ENCODE measurements around the gene JMJD8. TPM values are rescaled to one million over a fixed set of nuclear protein-coding genes. Genes with fewer than 3 reads are reported as not detected.

The JMJD8 gene
- total RNA-seq, 1 experiment from 2014 or later: 121 TPM

GRCh38 chr16:633336-634050 lies 50.6 kb downstream of the JMJD8 start:
- BruUV-seq (replicated peaks): no TSS peak
- H3K4me1 ChIP-seq (ENCODE audit: control insufficient read depth in 1 of 2, insufficient read depth in 2 of 2, low read length in 2 of 2): peaks cover 3 to 21% of the 10 kb centered on the region in 2 experiments; a peak in 3 of 4 replicates
- no peaks in the 10 kb centered on the region for H3K27me3 ChIP-seq (ENCODE audit: insufficient read depth, low read length)
- H3K9me2 ChIP-seq (ENCODE audit: insufficient read depth): no peaks in the 10 kb centered on the region
- ChIA-PET RAD21 (ENCODE audit: low non-redundant PET in 1 of 2, low total read pairs in 2 of 2, uncharacterized antibody in 2 of 2, unreplicated experiment in 2 of 2) (no interaction called here), CTCF (no interaction called here), POLR2A (no interaction called here)
- no peak for DNase-seq (ENCODE audit: low read depth, low spot score)
- intact Hi-C loops (cut with micrococcal nuclease): no loop called here
- H3K9me3 ChIP-seq (ENCODE audit: control insufficient read depth in 1 of 2, insufficient read depth in 1 of 2, low read depth in 1 of 2, low read length in 2 of 2): no peaks in the 10 kb centered on the region
- H3K36me3 ChIP-seq (ENCODE audit: control insufficient read depth in 1 of 2, insufficient read depth in 2 of 2, low read length in 2 of 2): no peaks in the 10 kb centered on the region
- no peak overlapping the region for H3K9ac ChIP-seq (ENCODE audit: low read length)
- no peak overlapping the region for H3K27ac ChIP-seq (ENCODE audit: low read depth, low read length)
- TF ChIP-seq EZH2phosphoT487 (IDR thresholded peaks at IDR 0.05; ENCODE audit: borderline replicate concordance) (no peak), EZH2 (IDR thresholded peaks at IDR 0.05) (no peak), JUND (IDR thresholded peaks at IDR 0.05) (no peak), SRF (IDR thresholded peaks at IDR 0.05; ENCODE audit: low read depth) (no peak), SIN3A (IDR thresholded peaks at IDR 0.05; ENCODE audit: low read depth) (no peak), CTCF (IDR thresholded peaks at IDR 0.05 in 2 of 3, conservative IDR thresholded peaks at IDR 0.05 in 1 of 3; ENCODE audit: borderline replicate concordance in 1 of 3, insufficient read depth in 1 of 3, low read depth in 2 of 3, low read length in 2 of 3) (no peak), YY1 (IDR thresholded peaks at IDR 0.05; ENCODE audit: extremely low read depth, insufficient replicate concordance, low read depth, low read length) (no peak), ZNF274 (IDR thresholded peaks at IDR 0.05; ENCODE audit: low read depth, low read length) (no peak), ZFX (IDR thresholded peaks at IDR 0.05) (no peak), SP1 (IDR thresholded peaks at IDR 0.05; ENCODE audit: low read depth) (no peak), TCF7L2 (IDR thresholded peaks at IDR 0.05; ENCODE audit: borderline replicate concordance, extremely low read depth, insufficient read depth, insufficient read length) (no peak)
- TF ChIP-seq, protein P1, sequence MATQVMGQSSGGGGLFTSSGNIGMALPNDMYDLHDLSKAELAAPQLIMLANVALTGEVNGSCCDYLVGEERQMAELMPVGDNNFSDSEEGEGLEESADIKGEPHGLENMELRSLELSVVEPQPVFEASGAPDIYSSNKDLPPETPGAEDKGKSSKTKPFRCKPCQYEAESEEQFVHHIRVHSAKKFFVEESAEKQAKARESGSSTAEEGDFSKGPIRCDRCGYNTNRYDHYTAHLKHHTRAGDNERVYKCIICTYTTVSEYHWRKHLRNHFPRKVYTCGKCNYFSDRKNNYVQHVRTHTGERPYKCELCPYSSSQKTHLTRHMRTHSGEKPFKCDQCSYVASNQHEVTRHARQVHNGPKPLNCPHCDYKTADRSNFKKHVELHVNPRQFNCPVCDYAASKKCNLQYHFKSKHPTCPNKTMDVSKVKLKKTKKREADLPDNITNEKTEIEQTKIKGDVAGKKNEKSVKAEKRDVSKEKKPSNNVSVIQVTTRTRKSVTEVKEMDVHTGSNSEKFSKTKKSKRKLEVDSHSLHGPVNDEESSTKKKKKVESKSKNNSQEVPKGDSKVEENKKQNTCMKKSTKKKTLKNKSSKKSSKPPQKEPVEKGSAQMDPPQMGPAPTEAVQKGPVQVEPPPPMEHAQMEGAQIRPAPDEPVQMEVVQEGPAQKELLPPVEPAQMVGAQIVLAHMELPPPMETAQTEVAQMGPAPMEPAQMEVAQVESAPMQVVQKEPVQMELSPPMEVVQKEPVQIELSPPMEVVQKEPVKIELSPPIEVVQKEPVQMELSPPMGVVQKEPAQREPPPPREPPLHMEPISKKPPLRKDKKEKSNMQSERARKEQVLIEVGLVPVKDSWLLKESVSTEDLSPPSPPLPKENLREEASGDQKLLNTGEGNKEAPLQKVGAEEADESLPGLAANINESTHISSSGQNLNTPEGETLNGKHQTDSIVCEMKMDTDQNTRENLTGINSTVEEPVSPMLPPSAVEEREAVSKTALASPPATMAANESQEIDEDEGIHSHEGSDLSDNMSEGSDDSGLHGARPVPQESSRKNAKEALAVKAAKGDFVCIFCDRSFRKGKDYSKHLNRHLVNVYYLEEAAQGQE (IDR thresholded peaks at IDR 0.05; ENCODE audit: low read depth): no peak
- H3K4me3 ChIP-seq (replicated peaks in 1 of 2; ENCODE audit: low read depth in 1 of 2, low read length in 2 of 2): no peak overlapping the region
- no peak overlapping the region for H2AFZ ChIP-seq (ENCODE audit: low read depth, low read length, poor library complexity, severe bottlenecking)
- peaks cover 15% of the 10 kb centered on the region; the same call in 1 of the 2 replicates for H3K79me2 ChIP-seq (ENCODE audit: insufficient read depth, low read length)
- no peak overlapping the region for H3K4me2 ChIP-seq (ENCODE audit: low read length)
- no peaks in the 10 kb centered on the region for H4K20me1 ChIP-seq (ENCODE audit: insufficient read depth)
- no peak for ATAC-seq

Measured in HCT116 (cell line).